ENCODE data around the gene CHAMP1.
"Not testable (repeated sequence)": the region's sequence is repeated elsewhere in the genome, so short reads cannot be mapped to it uniquely, and the experiment has no call there.

Gene CHAMP1

DNA sequence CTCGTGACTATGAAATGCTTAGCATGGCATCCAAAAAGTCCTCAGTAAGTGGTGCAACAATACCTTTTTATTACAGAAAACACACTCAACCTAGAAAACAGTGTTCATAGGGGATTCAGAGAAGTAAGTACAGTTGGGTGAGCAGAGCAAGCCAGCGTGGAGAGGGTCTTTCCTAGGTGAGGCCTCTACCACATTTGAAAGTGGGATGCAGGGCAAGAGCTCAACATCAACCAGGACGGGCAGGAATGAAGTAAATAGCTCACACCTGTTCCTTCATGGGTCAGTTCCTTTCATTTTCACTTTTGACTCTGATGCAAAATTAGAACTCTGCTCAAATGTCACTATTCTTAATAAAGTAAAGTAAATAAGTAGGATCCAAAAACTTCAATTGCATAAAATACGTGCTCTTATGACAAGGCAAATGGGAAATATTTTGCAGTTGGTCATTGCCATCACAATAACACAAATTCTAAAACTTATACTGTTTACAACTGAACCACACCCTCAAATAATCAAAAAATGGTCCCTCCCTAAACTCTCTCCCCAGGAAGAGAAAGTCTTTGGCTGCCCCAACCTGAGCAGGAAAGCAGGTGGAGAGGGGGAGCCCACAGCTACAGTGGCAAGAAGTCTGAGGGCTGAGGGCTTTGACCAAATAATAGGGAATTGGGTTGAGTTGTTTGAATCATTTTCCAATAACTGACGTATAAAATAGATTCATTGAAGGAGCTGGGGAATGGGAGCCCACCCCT, 20.2 kb downstream of the CHAMP1 start:
- no peak for DNase-seq

DNA sequence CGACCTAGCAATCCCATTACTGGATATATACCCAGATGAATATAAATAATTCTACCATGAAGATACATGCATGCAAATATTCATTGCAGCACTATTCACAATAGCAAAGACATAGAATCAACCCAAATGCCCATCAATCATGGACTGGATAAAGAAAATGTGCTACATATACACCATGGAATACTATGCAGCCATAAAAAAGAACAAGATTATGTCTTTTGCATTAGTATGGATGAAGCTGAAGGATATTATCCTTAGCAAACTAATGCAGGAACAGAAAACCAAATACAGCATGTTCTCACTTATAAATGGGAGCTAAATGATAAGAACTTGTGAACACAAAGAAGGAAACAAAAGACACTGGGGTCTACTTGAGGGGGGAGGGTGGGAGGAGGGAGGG, 22.2 kb downstream of the CHAMP1 start:
- DNase-seq: not testable (repeated sequence)

DNA sequence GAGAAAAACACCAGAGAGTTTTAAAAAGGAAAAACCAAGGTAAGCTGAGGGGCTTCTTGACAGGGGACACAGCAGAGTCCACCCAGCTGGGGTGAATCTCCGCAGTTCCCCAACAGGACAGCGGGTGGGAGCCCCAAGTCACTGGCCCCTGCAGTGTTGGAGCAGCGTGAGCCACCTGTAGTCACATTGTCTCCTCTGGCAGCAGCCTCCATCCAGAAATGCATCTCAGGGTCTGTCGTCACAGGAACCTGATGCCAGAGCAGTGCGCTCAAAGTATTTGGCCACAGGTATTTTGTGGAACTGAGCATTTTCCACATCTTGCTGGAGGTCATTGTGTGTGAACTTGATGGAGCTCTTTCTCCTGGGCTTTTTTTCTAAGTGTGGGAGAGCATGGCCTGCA, 24.7 kb downstream of the CHAMP1 start:
- DNase-seq: no peak

DNA sequence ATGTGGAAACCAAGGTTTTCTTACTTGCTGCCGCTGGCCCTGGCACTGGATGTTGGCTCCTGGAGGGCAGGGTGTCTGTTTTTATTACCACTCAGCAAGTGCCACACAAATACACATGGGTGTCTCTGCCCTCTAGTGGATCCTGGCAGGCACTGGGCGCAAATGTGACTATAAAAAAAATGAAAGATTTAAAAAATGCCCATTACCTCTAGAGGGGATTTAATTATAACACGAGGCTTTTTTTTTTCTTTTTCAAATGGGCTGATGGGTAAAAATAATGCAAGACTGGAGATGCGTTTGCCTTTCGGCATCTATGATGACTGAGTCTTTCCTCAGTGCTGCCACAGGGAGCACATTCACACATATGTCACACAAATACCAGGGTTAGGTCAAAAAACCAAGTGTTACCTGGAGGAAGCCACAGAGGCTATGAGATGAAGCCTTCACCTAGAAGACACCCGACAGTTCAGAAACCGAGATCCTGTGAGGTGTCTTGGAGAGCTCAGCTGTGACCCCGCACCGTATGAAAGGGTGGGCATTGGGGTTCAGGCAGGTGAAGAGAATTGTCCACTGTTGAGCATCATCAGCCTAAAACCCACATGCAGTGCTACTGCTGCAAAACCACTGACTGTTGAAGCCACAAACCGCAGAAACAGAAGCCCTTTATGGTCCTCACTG, 25.7 kb downstream of the CHAMP1 start:
- no peak for DNase-seq

DNA sequence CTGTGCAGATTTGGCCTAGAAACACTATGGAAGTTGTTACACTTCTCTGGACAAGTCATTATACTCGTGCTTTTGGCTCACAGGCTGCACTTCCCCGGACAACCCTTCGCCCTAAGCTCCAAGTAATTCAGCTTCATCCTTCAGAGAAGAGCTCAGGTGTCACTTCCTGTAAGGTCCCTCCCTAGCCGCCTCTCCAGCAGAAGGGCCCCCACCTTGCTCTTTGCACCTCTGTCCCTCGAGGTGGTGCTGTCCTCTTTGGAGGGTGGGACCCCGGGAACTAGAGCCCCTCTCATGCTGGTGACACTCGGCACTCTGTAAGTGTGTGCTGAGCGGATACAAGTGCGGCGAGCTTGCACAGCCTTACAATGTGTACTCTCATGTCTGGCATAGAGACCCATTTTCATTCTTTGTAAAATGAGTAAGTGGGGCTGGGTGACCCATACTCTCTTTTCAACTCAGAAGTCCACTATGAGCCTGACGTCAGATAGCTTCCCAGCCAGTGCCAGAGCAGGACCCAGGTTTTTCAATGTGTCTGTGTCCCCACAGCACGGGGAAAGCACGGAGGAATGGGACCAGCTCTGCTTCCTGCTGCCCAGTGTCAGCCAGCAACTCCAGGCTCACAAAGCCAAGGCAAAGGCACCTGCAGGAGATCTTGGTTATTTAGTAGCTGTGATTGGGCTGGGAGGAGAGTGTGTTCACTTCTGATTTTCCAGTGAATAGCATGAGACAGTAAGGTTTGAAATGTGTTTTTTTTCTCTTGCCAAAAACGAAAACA, 26.9 kb downstream of the CHAMP1 start:
- DNase-seq: no peak

DNA sequence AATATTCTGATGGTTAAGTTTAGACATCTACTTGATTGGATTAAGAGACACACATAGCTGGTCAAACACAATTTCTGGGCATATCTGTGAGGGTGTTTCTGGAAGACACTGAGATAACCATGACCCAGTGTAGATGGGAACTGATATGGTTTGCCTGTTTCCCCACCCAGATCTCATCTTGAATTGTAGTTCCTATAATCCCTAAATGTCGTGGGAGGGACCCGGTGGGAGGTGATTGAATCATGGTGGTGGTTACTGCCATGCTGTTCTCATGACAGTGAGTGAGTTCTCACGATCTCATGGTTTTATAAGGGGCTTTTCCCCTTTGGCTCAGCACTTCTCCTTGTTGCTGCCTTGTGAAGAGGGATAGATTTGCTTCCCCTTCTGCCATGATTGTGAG, 33.0 kb downstream of the CHAMP1 start:
- not testable (repeated sequence) for DNase-seq

DNA sequence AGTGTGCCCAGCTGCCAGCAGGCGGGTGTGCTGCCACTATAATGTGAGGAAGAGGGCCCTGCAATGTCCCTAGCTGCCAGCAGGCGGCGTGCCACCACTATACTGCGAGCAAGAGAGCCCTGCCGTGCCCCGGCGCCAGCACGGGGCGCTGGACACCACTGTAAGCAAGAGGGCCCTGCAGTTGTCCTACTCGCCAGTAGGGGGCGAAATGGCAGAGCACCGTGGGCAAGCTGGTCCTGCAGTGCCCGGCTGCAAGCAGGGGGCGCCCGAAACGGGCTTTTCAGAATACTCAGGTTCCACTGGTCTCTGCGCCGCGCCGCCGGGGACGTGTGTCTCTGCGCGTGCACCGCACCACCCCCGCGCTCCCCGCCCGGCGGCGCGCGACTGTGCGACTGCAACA, 38.5 kb downstream of the CHAMP1 start:
- DNase-seq: not testable (repeated sequence)

DNA sequence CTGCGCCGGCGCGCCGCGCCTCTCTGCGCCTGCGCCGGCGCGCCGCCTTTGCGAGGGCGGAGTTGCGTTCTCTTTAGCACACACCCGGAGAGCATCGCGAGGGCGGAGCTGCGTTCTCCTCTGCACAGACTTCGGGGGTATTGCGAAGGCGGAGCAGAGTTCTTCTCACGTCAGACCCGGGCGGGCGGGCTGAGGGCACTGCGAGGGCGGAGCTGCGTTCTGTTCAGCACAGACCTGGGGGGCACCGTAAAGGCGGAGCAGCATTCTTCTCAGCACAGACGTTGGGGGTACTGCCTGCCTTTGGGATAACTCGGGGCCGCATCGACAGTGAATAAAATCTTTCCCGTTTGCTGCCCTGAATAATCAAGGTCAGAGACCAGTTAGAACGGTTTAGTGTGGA, 39.1 kb downstream of the CHAMP1 start:
- not testable (repeated sequence) for DNase-seq

Measured in NCI-H226 (cell line).